SU-DHL-6 (cell line): ENCODE data around the gene ZNF175.

Source experiments
- H2AFZ ChIP-seq: fragments of 200-600 bp; sonication (generic); 2 replicates; pipeline ENCODE4 v1.6.1; 2014; ENCODE audit warnings: low read depth, mild to moderate bottlenecking, moderate library complexity, mixed read lengths, antibody characterized with exemption, low read length; ENCODE audit not compliant: severe bottlenecking
- H3F3A ChIP-seq: fragments of 200-600 bp; shearing (Covaris generic); 2 replicates; pipeline ENCODE4 v1.6.0; 2016; ENCODE audit warnings: antibody characterized with exemption, mild to moderate bottlenecking; ENCODE audit not compliant: insufficient read depth
- H3K27ac ChIP-seq: fragments of 200-600 bp; sonication (generic); 2 replicates; pipeline ENCODE4 v1.5.1; 2016; ENCODE audit warnings: low read depth, mild to moderate bottlenecking, low read length, moderate library complexity, mixed read lengths
- H3K27me3 ChIP-seq: fragments of 200-600 bp; sonication (generic), shearing (Covaris generic); 2 replicates; pipeline ENCODE4 v1.6.0; 2014; ENCODE audit warnings: mild to moderate bottlenecking, low read length
- H3K36me3 ChIP-seq: fragments of 200-600 bp; sonication (generic); 2 replicates; pipeline ENCODE4 v1.6.1; 2014; ENCODE audit warnings: mild to moderate bottlenecking, low read length, mixed read lengths
- H3K4me2 ChIP-seq: fragments of 300-600, 200-600 bp; shearing (Covaris generic), sonication (generic); 2 replicates; pipeline ENCODE4 v1.6.0; 2014; ENCODE audit warnings: low read length, low read depth, mild to moderate bottlenecking; ENCODE audit not compliant: poor library complexity, severe bottlenecking
- H3K4me3 ChIP-seq: fragments of 200-600 bp; sonication (generic); 2 replicates; pipeline ENCODE4 v1.5.1; 2014; ENCODE audit warnings: antibody characterized with exemption, low read length, mild to moderate bottlenecking, mixed read lengths; ENCODE audit not compliant: insufficient read depth, poor library complexity, severe bottlenecking
- H3K79me2 ChIP-seq: fragments of 200-600 bp; sonication (generic); 2 replicates; pipeline ENCODE4 v1.6.1; 2014; ENCODE audit warnings: mild to moderate bottlenecking, low read length, moderate library complexity; ENCODE audit not compliant: insufficient read depth
- H3K9ac ChIP-seq: fragments of 200-600 bp; sonication (generic); 2 replicates; pipeline ENCODE4 v1.7.0; 2014; ENCODE audit warnings: mild to moderate bottlenecking, low read length
- H3K9me2 ChIP-seq: fragments of 200-600 bp; sonication (generic); replicated peaks from 2 replicates; pipeline ENCODE4 v1.6.1; 2014; ENCODE audit warnings: low read length; ENCODE audit not compliant: insufficient read depth
- H3K9me3 ChIP-seq: fragments of 200-600 bp; sonication (generic); 2 replicates; pipeline ENCODE4 v1.6.1; 2014; ENCODE audit warnings: low read length, mixed read lengths; ENCODE audit not compliant: insufficient read depth
- H4K20me1 ChIP-seq: fragments of 200-600 bp; sonication (generic); 2 replicates; pipeline ENCODE4 v1.6.1; 2014; ENCODE audit warnings: low read depth, mild to moderate bottlenecking, antibody characterized with exemption, low read length, moderate library complexity, mixed read lengths
- EZH2phosphoT487 ChIP-seq: fragments of 200-600 bp; sonication (generic), shearing (Covaris generic); conservative IDR thresholded peaks from 2 replicates; pipeline ENCODE4 v1.6.1; 2018; ENCODE audit warnings: mild to moderate bottlenecking, antibody characterized with exemption, low read length, moderate library complexity, mixed read lengths
- TF ChIP-seq, protein P1 (sequence below): fragments of 200-600 bp; sonication (generic); IDR thresholded peaks from one replicate; pipeline ENCODE4 v1.5.1; 2017; ENCODE audit warnings: antibody characterized with exemption, mild to moderate bottlenecking, low read length, moderate library complexity; ENCODE audit not compliant: insufficient read depth, poor library complexity, severe bottlenecking

ZNF175 gene

DNA sequence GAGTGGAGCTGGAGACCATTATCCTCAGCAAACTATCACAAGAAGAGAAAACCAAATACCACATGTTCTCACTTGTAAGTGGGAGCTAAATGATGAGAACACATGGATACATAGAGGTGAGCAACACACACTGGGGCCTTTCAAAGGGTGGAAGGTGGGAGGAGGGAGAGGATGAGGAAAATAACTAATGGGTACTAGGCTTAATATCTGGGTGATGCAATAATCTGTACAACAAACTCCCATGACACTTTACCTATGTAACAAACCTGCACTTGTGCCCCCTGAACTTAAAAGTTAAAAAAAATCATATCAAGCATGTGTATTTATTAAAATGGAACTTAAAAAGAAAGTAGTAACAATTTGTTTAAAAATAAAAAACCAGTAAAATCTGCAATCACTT, 70.6 kb downstream of the ZNF175 start:
- Histone ChIP-seq H2AFZ (no peak overlapping the region), H3K4me2 (no peak overlapping the region), H3K9me3 (0 out of 2 replicates have a peak, but pooled peaks cover 6% of the 10 kb centered on the region), H3K27ac (no peak overlapping the region), H3K79me2 (no peaks in the 10 kb centered on the region), H4K20me1 (no peaks in the 10 kb centered on the region), H3K27me3 (no peaks in the 10 kb centered on the region), H3K4me3 (no peak overlapping the region), H3K9me2 (no peaks in the 10 kb centered on the region), H3K9ac (no peak overlapping the region), H3K36me3 (no peaks in the 10 kb centered on the region), H3F3A (no peaks in the 10 kb centered on the region)
- TF ChIP-seq, protein P1, sequence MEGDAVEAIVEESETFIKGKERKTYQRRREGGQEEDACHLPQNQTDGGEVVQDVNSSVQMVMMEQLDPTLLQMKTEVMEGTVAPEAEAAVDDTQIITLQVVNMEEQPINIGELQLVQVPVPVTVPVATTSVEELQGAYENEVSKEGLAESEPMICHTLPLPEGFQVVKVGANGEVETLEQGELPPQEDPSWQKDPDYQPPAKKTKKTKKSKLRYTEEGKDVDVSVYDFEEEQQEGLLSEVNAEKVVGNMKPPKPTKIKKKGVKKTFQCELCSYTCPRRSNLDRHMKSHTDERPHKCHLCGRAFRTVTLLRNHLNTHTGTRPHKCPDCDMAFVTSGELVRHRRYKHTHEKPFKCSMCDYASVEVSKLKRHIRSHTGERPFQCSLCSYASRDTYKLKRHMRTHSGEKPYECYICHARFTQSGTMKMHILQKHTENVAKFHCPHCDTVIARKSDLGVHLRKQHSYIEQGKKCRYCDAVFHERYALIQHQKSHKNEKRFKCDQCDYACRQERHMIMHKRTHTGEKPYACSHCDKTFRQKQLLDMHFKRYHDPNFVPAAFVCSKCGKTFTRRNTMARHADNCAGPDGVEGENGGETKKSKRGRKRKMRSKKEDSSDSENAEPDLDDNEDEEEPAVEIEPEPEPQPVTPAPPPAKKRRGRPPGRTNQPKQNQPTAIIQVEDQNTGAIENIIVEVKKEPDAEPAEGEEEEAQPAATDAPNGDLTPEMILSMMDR = no peak
- TF ChIP-seq EZH2phosphoT487 = no peak
